Posterior cingulate gyrus (tissue), 11 donors: ENCODE results near the gene GRM1.
"Not testable (repeated sequence)": the region's sequence is repeated elsewhere in the genome, so short reads cannot be mapped to it uniquely, and the experiment has no call there.

Experiments used
- DNase-seq, 10 donors: peaks; one replicate each; pipeline versions ENCODE4 v3.0.0 to v3.0.0-alpha.2; 2020 to 2021; ENCODE audit warnings: mixed read lengths in 3 of 10
- intact Hi-C: fragments of 100-400 bp; cut with DNase I; formaldehyde crosslinking; loops from one replicate; pipeline ENCODE4 v1.15.1; 2023

The GRM1 gene

GRCh38 chr6:146265056-146265455 lies 236.2 kb downstream of the GRM1 start:
- DNase-seq = no peak
- intact Hi-C loops = no loop called here

GRCh38 chr6:146267447-146267846 lies 238.6 kb downstream of the GRM1 start:
- intact Hi-C loops = no loop called here
- DNase-seq = no peak

GRCh38 chr6:146267946-146268345 lies 239.1 kb downstream of the GRM1 start:
- intact Hi-C loops = no loop called here
- no peak for DNase-seq

GRCh38 chr6:146269482-146269881 lies 240.6 kb downstream of the GRM1 start:
- no peak for DNase-seq
- intact Hi-C loops = no loop called here

GRCh38 chr6:146271163-146271562 lies 242.3 kb downstream of the GRM1 start:
- DNase-seq = peak in 9 of 10 donors; percentile 17 to 88 (median 42)
- intact Hi-C loops = not testable (repeated sequence)

GRCh38 chr6:146273490-146273889 lies 244.6 kb downstream of the GRM1 start:
- intact Hi-C loops = no loop called here
- DNase-seq = no peak

GRCh38 chr6:146277142-146277541 lies 248.3 kb downstream of the GRM1 start:
- no peak for DNase-seq
- intact Hi-C loops = no loop called here

- no peak for DNase-seq
- intact Hi-C loops = no loop called here
Observed at GRCh38 chr6:146281651-146282362, 252.9 kb downstream of the GRM1 start.

GRCh38 chr6:146282837-146283236 lies 254.0 kb downstream of the GRM1 start:
- DNase-seq = no peak
- intact Hi-C loops = no loop called here

GRCh38 chr6:146284311-146284710 lies 255.4 kb downstream of the GRM1 start:
- DNase-seq = no peak
- intact Hi-C loops = no loop called here

GRCh38 chr6:146286961-146287360 lies 258.1 kb downstream of the GRM1 start:
- no peak for DNase-seq

GRCh38 chr6:146287691-146288369 lies 259.0 kb downstream of the GRM1 start:
- DNase-seq = no peak
- intact Hi-C loops = no loop called here

More at GRCh38 chr6:146286961-146287360, 258.1 kb downstream of the GRM1 start:
- intact Hi-C loops = no loop called here

- intact Hi-C loops = no loop called here
- no peak for DNase-seq
Observed at GRCh38 chr6:146289816-146290588, 261.1 kb downstream of the GRM1 start.

- intact Hi-C loops = no loop called here
- no peak for DNase-seq
Observed at GRCh38 chr6:146290589-146290901, 261.7 kb downstream of the GRM1 start.

- no peak for DNase-seq
- intact Hi-C loops = no loop called here
Observed at GRCh38 chr6:146292506-146292905, 263.6 kb downstream of the GRM1 start.

GRCh38 chr6:146295695-146296094 lies 266.8 kb downstream of the GRM1 start:
- DNase-seq = no peak
- intact Hi-C loops = no loop called here

- intact Hi-C loops = no loop called here
- no peak for DNase-seq
Observed at GRCh38 chr6:146297815-146298214, 269.0 kb downstream of the GRM1 start.

- no peak for DNase-seq
- intact Hi-C loops = no loop called here
Observed at GRCh38 chr6:146300521-146300920, 271.7 kb downstream of the GRM1 start.

- intact Hi-C loops = no loop called here
- DNase-seq = no peak
Observed at GRCh38 chr6:146301764-146302163, 272.9 kb downstream of the GRM1 start.

GRCh38 chr6:146302994-146303393 lies 274.1 kb downstream of the GRM1 start:
- no peak for DNase-seq
- intact Hi-C loops = no loop called here

- intact Hi-C loops = no loop called here
- DNase-seq = no peak
Observed at GRCh38 chr6:146304181-146304580, 275.3 kb downstream of the GRM1 start.

GRCh38 chr6:146305092-146305491 lies 276.2 kb downstream of the GRM1 start:
- intact Hi-C loops = no loop called here
- DNase-seq = no peak
